MM.1S (cell line): ENCODE data around the gene RNF14.
"Not testable (repeated sequence)": the region's sequence is repeated elsewhere in the genome, so short reads cannot be mapped to it uniquely, and the experiment has no call there.

Source experiments
- DNase-seq: peaks from one replicate; pipeline ENCODE4 v3.0.0-alpha.2; 2015
- H2AFZ ChIP-seq: fragments of 300-600 bp; sonication (generic); 2 replicates; pipeline ENCODE4 v1.6.0; 2016; ENCODE audit warnings: antibody characterized with exemption, low read length
- H3F3A ChIP-seq: fragments of 300-600 bp; sonication (generic); 2 replicates; pipeline ENCODE4 v1.6.1; 2016; ENCODE audit warnings: mild to moderate bottlenecking, antibody characterized with exemption, low read length, moderate library complexity, mixed read lengths; ENCODE audit not compliant: insufficient read depth
- H3K27ac ChIP-seq: fragments of 300-600 bp; sonication (generic); 2 replicates; pipeline ENCODE4 v1.5.1; 2016; ENCODE audit warnings: mild to moderate bottlenecking, low read length
- H3K27me3 ChIP-seq: fragments of 300-600 bp; sonication (generic); replicated peaks from 2 replicates; pipeline ENCODE4 v1.6.0; 2016; ENCODE audit warnings: low read length; ENCODE audit not compliant: insufficient read depth
- H3K36me3 ChIP-seq: fragments of 300-600 bp; sonication (generic); replicated peaks from 2 replicates; pipeline ENCODE4 v1.6.1; 2016; ENCODE audit warnings: mild to moderate bottlenecking, low read length, mixed read lengths; ENCODE audit not compliant: insufficient read depth
- H3K4me1 ChIP-seq: fragments of 300-600 bp; sonication (generic); 2 replicates; pipeline ENCODE4 v1.6.1; 2016; ENCODE audit warnings: low read length, mixed read lengths
- H3K4me2 ChIP-seq: fragments of 300-600 bp; sonication (generic); 2 replicates; pipeline ENCODE4 v1.6.0; 2016; ENCODE audit warnings: low read depth, low read length
- H3K4me3 ChIP-seq: fragments of 300-600 bp; sonication (generic); 2 replicates; pipeline ENCODE4 v1.5.1; 2016; ENCODE audit warnings: low read length, mixed read lengths
- H3K79me2 ChIP-seq: fragments of 300-600 bp; sonication (generic); 2 replicates; pipeline ENCODE4 v1.6.1; 2016; ENCODE audit warnings: mixed run types, low read length, mixed read lengths
- H3K9ac ChIP-seq: fragments of 300-600 bp; sonication (generic); 2 replicates; pipeline ENCODE4 v1.6.1; 2016; ENCODE audit warnings: low read length, mixed read lengths
- H3K9me2 ChIP-seq: fragments of 300-600 bp; sonication (generic); replicated peaks from 2 replicates; pipeline ENCODE4 v1.6.1; 2016; ENCODE audit warnings: mild to moderate bottlenecking, low read length, mixed read lengths; ENCODE audit not compliant: insufficient read depth
- H3K9me3 ChIP-seq: fragments of 300-600 bp; sonication (generic); replicated peaks from 2 replicates; pipeline ENCODE4 v1.6.1; 2016; ENCODE audit warnings: mild to moderate bottlenecking, low read length, mixed read lengths; ENCODE audit not compliant: insufficient read depth
- H4K20me1 ChIP-seq: fragments of 300-600 bp; sonication (generic); 2 replicates; pipeline ENCODE4 v1.6.1; 2016; ENCODE audit warnings: mild to moderate bottlenecking, low read length, moderate library complexity, mixed read lengths; ENCODE audit not compliant: insufficient read depth
- CTCF ChIP-seq: fragments of 300-600 bp; sonication (generic); IDR thresholded peaks from 2 replicates; pipeline ENCODE4 v1.5.1; 2016; ENCODE audit warnings: antibody characterized with exemption, low read length, mixed read lengths
- EZH2 ChIP-seq: fragments of 300-600 bp; sonication (generic); optimal IDR thresholded peaks from 2 replicates; pipeline ENCODE3; 2017; ENCODE audit warnings: low read depth, mild to moderate bottlenecking, antibody characterized with exemption, low read length, mixed read lengths
- EZH2phosphoT487 ChIP-seq: fragments of 300-600 bp; sonication (generic); IDR thresholded peaks from 2 replicates; pipeline ENCODE4 v1.6.1; 2018; ENCODE audit warnings: antibody characterized with exemption, low read length

RNF14 gene

GRCh38 chr5:142034994-142035393 lies 66.1 kb downstream of the RNF14 start:
- no peak overlapping the region for H3K4me2 ChIP-seq
- no peaks in the 10 kb centered on the region for H3F3A ChIP-seq
- no peaks in the 10 kb centered on the region for H3K9me3 ChIP-seq
- no peak overlapping the region for H3K27ac ChIP-seq
- TF ChIP-seq EZH2phosphoT487: no peak
- TF ChIP-seq CTCF: no peak
- TF ChIP-seq EZH2: no peak
- DNase-seq: no peak
- no peak overlapping the region for H2AFZ ChIP-seq
- no peak overlapping the region for H3K4me3 ChIP-seq
- H3K9ac ChIP-seq: no peak overlapping the region
- H3K27me3 ChIP-seq: no peaks in the 10 kb centered on the region
- H3K9me2 ChIP-seq: no peaks in the 10 kb centered on the region
- no peaks in the 10 kb centered on the region for H4K20me1 ChIP-seq
- no peaks in the 10 kb centered on the region for H3K36me3 ChIP-seq
- no peaks in the 10 kb centered on the region for H3K79me2 ChIP-seq
- no peaks in the 10 kb centered on the region for H3K4me1 ChIP-seq

DNA sequence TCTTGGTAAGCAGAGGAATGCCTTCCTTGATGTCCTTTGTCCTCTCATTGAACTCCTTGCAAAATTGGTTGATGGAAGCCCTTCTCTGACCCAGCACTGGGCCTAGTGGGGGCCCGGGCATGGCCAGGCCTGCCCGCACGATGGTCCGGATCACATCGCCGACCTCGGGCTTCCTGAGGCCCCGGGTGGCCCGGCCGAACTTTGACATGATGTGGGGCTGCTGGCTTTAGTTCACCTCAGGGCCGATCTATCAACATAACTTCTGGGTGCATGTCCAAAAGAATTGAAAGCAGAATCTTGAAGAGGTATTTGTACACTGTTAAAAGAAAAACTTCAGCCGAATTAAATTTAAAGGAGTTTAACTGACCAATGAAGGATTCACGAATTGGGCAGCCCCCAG lies 68.0 kb downstream of the RNF14 start:
- no peaks in the 10 kb centered on the region for H3K36me3 ChIP-seq
- no peaks in the 10 kb centered on the region for H3K27me3 ChIP-seq
- H3F3A ChIP-seq: no peaks in the 10 kb centered on the region
- no peaks in the 10 kb centered on the region for H3K9me3 ChIP-seq
- no peak overlapping the region for H2AFZ ChIP-seq
- no peak overlapping the region for H3K27ac ChIP-seq
- no peak overlapping the region for H3K4me2 ChIP-seq
- H3K4me1 ChIP-seq: no peaks in the 10 kb centered on the region
- TF ChIP-seq EZH2 (no peak), EZH2phosphoT487 (no peak), CTCF (no peak)
- H3K4me3 ChIP-seq: no peak overlapping the region
- no peak overlapping the region for H3K9ac ChIP-seq
- H3K79me2 ChIP-seq: no peaks in the 10 kb centered on the region
- no peaks in the 10 kb centered on the region for H4K20me1 ChIP-seq
- no peak for DNase-seq
- H3K9me2 ChIP-seq: no peaks in the 10 kb centered on the region

DNA sequence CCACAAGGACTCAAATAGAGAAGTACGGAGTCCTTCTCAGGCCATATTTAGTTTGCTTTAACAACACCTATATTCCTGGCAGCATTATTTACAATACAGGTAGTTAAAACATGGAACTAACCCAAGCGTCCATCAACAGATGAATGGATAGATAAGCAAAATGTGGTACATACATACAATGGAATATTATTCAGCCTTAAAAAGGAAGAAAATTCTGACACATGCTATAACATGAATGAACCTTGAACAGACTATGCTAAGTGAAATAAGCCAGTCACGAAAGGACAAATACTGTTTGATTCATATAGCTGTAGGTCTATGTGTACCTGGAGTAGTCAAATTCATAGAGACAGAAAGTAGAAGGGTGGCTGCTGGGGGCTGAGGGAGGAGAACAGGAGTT lies 68.7 kb downstream of the RNF14 start:
- H3K79me2 ChIP-seq, H3K9me2 ChIP-seq, H2AFZ ChIP-seq: not testable (repeated sequence)

DNA sequence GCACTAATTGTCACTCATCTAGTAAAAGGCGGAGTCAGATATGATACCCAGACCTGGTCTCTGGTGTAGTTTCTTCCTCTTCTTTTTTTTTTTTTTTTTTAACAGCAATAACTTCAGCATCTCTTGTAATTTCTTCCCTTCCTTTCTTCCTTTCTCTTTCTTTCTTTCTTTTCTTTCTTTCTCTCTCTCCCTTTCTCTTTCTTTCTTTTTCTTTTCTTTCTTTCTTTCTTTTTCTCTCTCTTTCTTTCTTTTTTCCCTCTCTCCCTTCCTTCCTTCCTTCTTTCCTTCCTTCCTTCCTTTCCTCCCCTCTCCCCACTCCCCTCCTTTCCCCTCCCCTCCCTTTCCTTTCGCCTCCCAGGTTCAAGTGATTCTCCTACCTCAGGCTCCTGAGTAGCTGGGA lies 69.8 kb downstream of the RNF14 start:
- H3K9me3 ChIP-seq: no peaks in the 10 kb centered on the region
- H3K4me2 ChIP-seq: no peak overlapping the region
- H3K4me1 ChIP-seq: no peaks in the 10 kb centered on the region
- no peaks in the 10 kb centered on the region for H4K20me1 ChIP-seq
- no peak overlapping the region for H3K27ac ChIP-seq
- no peaks in the 10 kb centered on the region for H3K27me3 ChIP-seq
- H3K9ac ChIP-seq: no peak overlapping the region
- TF ChIP-seq EZH2phosphoT487 (no peak), CTCF (no peak), EZH2 (no peak)
- no peak for DNase-seq
- H3K4me3 ChIP-seq: no peak overlapping the region
- H3K79me2 ChIP-seq: no peaks in the 10 kb centered on the region
- no peak overlapping the region for H2AFZ ChIP-seq
- no peaks in the 10 kb centered on the region for H3K9me2 ChIP-seq
- no peaks in the 10 kb centered on the region for H3K36me3 ChIP-seq
- no peaks in the 10 kb centered on the region for H3F3A ChIP-seq

More for the DNA sequence above, 68.7 kb downstream of the RNF14 start:
- H3K4me1 ChIP-seq, H3K27me3 ChIP-seq, H3K4me3 ChIP-seq, H3K27ac ChIP-seq, DNase-seq, H3K9ac ChIP-seq, H3F3A ChIP-seq, H3K4me2 ChIP-seq, H3K36me3 ChIP-seq, H3K9me3 ChIP-seq, H4K20me1 ChIP-seq: not testable (repeated sequence)
